ENCODE measurements around the gene ZNF20.

DNA sequence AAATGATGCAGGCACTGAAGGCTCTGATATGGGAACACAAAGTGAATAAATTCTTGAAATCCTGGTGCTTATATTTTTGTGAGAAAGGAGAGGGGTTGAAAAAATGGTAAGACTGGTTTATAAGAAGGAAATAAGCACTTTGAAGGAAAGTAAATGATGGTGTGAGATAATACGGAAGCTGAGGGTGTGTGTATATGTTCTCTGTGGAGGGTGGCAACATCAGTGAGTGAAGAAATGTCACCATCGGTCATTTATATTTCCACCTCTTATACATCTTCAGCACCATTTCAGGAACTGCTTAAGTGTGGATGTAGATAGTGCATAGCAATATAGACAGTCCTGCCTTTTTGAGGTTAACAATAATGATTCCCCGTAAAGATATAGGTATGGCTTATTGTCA lies 40.2 kb upstream of the ZNF20 start:
- TF ChIP-seq KLF10 (CRISPR knock-in tag; IDR thresholded peaks at IDR 0.05) (no peak), MXI1 (IDR thresholded peaks at IDR 0.05; ENCODE audit: low read depth, low read length) (no peak), ZNF121 (CRISPR knock-in tag; conservative IDR thresholded peaks at IDR 0.05) (no peak)
- TF ChIP-seq, protein P1, sequence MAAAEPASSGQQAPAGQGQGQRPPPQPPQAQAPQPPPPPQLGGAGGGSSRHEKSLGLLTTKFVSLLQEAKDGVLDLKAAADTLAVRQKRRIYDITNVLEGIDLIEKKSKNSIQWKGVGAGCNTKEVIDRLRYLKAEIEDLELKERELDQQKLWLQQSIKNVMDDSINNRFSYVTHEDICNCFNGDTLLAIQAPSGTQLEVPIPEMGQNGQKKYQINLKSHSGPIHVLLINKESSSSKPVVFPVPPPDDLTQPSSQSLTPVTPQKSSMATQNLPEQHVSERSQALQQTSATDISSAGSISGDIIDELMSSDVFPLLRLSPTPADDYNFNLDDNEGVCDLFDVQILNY (CRISPR knock-in tag; IDR thresholded peaks at IDR 0.05): no peak
